Activated CD8-positive, alpha-beta T cell treated with anti-CD3 and anti-CD28 coated beads, Interleukin-2, amount 10 ng/mL, durations not matched to agents 7 days and 5 days (primary cell): Measurements from ENCODE around the gene CDK14. TPM values are rescaled to one million over a fixed set of nuclear protein-coding genes. Genes with fewer than 3 reads are reported as not detected.

Source experiments
- ATAC-seq: fragments of 150-1000 bp; cut with Tn5 transposase; one replicate; pipeline ENCODE4 v1.10.0; 2021; ENCODE audit warnings: moderate library complexity
- CTCF ChIA-PET: fragments of 350-600 bp; sonication (Branson Sonifier 250); formaldehyde crosslinking; loops from one replicate; lab custom pipeline; 2021; ENCODE audit warnings: antibody characterized with exemption; lab: Charles Lee
- POLR2A ChIA-PET: fragments of 350-600 bp; sonication (Branson Sonifier 250); formaldehyde crosslinking; loops from one replicate; lab custom pipeline; 2021; ENCODE audit warnings: antibody characterized with exemption; lab: Charles Lee
- DNase-seq: peaks from one replicate; pipeline ENCODE4 v3.0.0-alpha.2; 2020
- H3K27ac Mint-ChIP-seq: one replicate; pipeline ENCODE4 v1.8.0; 2021; ENCODE audit warnings: mild to moderate bottlenecking, mixed read lengths
- H3K27me3 Mint-ChIP-seq: one replicate; pipeline ENCODE4 v1.8.0; 2021; ENCODE audit warnings: low read depth, mixed read lengths
- H3K36me3 Mint-ChIP-seq: one replicate; pipeline ENCODE4 v1.8.0; 2021; ENCODE audit warnings: low read depth, mixed read lengths
- H3K4me1 Mint-ChIP-seq: one replicate; pipeline ENCODE4 v1.8.0; 2021; ENCODE audit warnings: low read depth, mixed read lengths
- H3K4me3 Mint-ChIP-seq: one replicate; pipeline ENCODE4 v1.8.0; 2021; ENCODE audit warnings: mild to moderate bottlenecking, mixed read lengths
- H3K9me3 Mint-ChIP-seq: one replicate; pipeline ENCODE4 v1.8.0; 2022; ENCODE audit warnings: mixed read lengths; ENCODE audit not compliant: insufficient read depth
- total RNA-seq, 2 experiments: library from RNA; stranded (reverse); gene quantifications; one replicate each; pipeline ENCODE4 v1.2.3, GENCODE V29; 2021

CDK14 gene
- total RNA-seq, 2 experiments from 2014 or later = not detected

DNA sequence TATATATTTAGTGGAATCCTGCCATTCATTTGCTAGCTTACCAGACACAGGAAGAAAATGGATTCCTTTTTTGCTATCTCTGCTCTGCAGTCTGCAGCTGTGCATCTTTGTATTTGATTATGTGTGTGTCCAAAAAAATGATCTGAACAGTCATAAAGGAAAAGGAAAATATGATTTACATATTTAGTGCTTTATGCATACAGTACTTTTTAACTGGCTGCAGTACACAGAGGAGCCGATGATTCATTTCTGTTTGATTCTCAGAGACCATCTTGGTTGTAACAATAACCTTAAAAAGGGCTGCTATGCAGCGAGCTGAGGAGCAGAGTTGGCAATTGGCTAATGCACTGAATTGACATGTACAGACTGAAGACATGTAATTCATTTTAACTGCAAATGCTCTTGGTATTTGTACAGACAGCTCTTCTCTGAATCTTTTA lies 516.8 kb downstream of the CDK14 start:
- Mint-ChIP-seq H3K27me3 (peaks cover 2% of the 10 kb centered on the region), H3K27ac (no peak overlapping the region)

DNA sequence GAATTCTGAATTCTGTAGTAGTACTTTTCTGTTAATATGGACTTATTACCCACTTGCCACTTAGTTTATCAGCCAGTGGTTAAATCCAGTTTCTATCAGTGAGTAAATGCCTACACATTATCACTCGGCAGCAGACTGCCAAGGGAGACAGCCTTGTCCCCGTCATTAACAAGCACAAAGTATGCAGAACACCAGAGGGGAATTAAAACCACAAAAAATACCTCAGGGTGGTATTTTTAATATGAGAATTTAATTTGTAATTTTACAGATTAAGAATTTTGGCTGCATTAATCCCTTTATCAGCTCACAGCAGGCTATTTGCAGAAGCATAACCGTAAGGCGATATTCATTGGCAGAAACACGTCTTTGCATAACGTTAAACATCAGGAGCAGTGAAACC lies 518.1 kb downstream of the CDK14 start:
- CTCF ChIA-PET = no interaction called here
- no peak for ATAC-seq
- Mint-ChIP-seq H3K27me3 (peaks cover 2% of the 10 kb centered on the region), H3K4me1 (no peaks in the 10 kb centered on the region), H3K9me3 (no peaks in the 10 kb centered on the region), H3K36me3 (no peaks in the 10 kb centered on the region), H3K27ac (no peak overlapping the region), H3K4me3 (no peak overlapping the region)
- no peak for DNase-seq
- POLR2A ChIA-PET = interaction anchor here (0.6 kb wide), 1 partner anchor 17 kb away, joined by 3 read pairs; no protein-coding TSS in a partner anchor

More for the DNA sequence above, 516.8 kb downstream of the CDK14 start:
- CTCF ChIA-PET = no interaction called here
- no peaks in the 10 kb centered on the region for H3K36me3 Mint-ChIP-seq
- DNase-seq = no peak
- POLR2A ChIA-PET = no interaction called here
- no peak for ATAC-seq
- no peak overlapping the region for H3K4me3 Mint-ChIP-seq
- H3K9me3 Mint-ChIP-seq = no peaks in the 10 kb centered on the region
- H3K4me1 Mint-ChIP-seq = no peaks in the 10 kb centered on the region

DNA sequence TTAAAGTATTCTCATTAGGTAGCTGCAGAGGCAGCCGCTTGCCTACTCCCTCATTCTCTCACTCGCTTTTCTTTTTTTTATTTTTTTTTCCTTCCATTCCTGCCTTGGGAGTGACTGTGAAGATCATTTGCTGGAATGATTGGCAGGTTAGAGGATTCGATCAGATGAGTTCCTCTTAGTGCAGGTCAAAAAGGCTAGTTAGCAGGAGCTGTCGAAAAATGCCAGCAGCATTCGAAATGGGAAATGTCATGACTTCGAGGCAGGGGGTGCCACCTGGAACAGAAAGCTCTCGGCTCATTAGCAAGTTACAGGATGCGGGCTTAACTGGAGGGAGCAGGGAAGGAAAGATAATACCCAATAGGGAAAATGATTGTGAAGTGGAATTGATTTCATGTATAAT lies 530.6 kb downstream of the CDK14 start:
- Mint-ChIP-seq H3K36me3 (no peaks in the 10 kb centered on the region), H3K4me1 (no peaks in the 10 kb centered on the region), H3K4me3 (no peak overlapping the region), H3K9me3 (no peaks in the 10 kb centered on the region), H3K27me3 (no peaks in the 10 kb centered on the region), H3K27ac (no peak overlapping the region)
- ATAC-seq (no peak), DNase-seq (no peak)
- ChIA-PET POLR2A (no interaction called here), CTCF (no interaction called here)

DNA sequence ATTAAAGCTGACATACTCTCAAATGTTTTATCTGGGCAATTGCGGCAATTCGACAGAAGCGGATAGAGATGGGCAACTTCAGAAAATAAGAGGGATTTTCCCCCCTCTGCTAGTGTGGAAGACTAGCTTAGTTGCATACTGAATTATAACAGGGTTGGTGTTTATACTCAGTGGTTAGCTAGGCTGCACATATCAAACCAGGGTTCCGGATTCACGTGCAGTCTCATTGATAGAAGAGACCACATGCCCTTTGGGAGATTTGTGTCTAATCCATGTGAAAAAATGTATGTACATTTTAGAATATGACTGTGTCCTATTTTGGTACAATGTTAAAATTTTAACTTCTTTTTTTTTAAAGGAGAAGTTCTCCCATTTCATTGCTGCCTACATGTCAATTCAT lies 531.2 kb downstream of the CDK14 start:
- Mint-ChIP-seq H3K36me3 (no peaks in the 10 kb centered on the region), H3K4me1 (no peaks in the 10 kb centered on the region), H3K27ac (no peak overlapping the region), H3K4me3 (no peak overlapping the region), H3K27me3 (no peaks in the 10 kb centered on the region), H3K9me3 (no peaks in the 10 kb centered on the region)
- ChIA-PET POLR2A (no interaction called here), CTCF (no interaction called here)
- DNase-seq (no peak), ATAC-seq (no peak)

DNA sequence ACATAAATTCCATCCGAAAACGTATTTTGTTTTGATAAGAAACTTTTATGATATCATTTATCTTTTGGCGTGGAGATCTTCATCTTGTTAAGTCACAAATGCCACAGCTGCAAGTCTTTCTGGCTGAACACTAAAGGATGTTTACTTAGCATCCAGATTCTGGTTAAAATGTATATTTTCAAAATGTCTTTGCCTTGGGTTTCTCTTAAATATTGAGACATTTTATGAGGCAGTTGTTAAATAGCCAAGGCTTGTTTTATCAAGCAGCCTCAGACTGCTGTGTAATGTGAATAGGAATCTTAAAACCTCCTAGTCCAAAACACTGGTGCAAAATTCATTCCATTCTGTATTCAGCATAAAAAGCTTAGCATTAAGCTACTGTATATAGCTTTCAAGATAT lies 531.8 kb downstream of the CDK14 start:
- no peak for DNase-seq
- no peaks in the 10 kb centered on the region for H3K27me3 Mint-ChIP-seq
- POLR2A ChIA-PET = no interaction called here
- H3K4me1 Mint-ChIP-seq = no peaks in the 10 kb centered on the region
- no peak overlapping the region for H3K27ac Mint-ChIP-seq
- no peak for ATAC-seq
- no peaks in the 10 kb centered on the region for H3K36me3 Mint-ChIP-seq
- CTCF ChIA-PET = no interaction called here
- H3K4me3 Mint-ChIP-seq = no peak overlapping the region
- H3K9me3 Mint-ChIP-seq = no peaks in the 10 kb centered on the region

DNA sequence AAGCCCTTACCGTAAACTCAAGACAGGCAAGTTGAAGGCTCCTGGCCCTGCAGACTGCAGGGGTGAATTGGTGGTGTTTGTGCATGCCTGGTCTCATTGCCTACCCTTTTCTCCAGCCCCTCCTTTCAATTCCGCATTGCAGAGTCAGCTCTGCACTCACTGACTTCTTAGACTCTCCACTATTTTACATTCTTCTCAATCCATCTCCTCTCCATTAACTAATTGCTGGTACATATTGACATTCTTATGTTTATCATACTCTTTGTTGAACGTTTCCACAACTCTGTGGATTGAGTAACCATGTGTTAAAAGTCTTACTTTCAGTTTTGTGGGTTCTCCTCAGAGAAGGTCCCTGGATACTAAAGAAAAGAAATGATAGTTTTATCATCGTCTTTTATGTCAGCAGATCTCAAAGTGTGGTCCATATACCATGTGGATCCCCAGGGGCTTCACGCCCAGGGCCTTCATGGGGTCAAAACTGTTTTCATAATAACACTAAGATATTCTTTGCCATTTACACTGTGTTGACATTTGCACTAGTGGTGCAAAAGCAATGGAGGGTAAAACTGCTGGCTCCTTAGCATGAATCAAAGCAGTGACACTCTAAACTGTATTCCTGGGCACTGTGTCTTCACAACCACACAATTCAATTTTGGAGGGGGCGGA lies 532.7 kb downstream of the CDK14 start:
- no peak for DNase-seq
- no peak for ATAC-seq
- Mint-ChIP-seq H3K9me3 (no peaks in the 10 kb centered on the region), H3K4me3 (no peak overlapping the region), H3K27ac (no peak overlapping the region), H3K4me1 (no peaks in the 10 kb centered on the region), H3K36me3 (no peaks in the 10 kb centered on the region), H3K27me3 (no peaks in the 10 kb centered on the region)
- ChIA-PET POLR2A (no interaction called here), CTCF (no interaction called here)

DNA sequence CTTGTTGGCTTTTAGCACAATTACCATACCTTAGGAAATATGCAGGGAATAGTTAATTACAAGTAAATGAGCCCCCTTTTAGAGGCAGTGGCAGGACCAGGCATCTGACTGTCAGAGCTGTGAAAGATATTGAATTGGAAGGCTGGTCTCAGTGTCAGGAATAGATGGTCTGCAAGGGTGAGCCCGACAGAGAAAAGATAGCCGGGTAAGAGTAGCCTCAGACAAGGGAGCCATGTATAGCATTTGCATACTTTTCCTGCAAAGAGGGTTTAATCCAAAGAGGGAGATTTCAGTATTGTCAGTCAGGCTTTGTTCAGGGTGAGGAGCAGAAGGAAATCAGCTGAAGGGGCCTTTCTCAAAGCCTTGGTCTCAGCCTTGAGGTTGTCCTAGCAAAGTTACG lies 539.2 kb downstream of the CDK14 start:
- CTCF ChIA-PET = no interaction called here
- no peaks in the 10 kb centered on the region for H3K36me3 Mint-ChIP-seq
- ATAC-seq (no peak), DNase-seq (no peak)
- no peaks in the 10 kb centered on the region for H3K27me3 Mint-ChIP-seq
- POLR2A ChIA-PET = no interaction called here
- no peak overlapping the region for H3K27ac Mint-ChIP-seq
- no peak overlapping the region for H3K4me3 Mint-ChIP-seq
- no peaks in the 10 kb centered on the region for H3K4me1 Mint-ChIP-seq
- no peaks in the 10 kb centered on the region for H3K9me3 Mint-ChIP-seq

DNA sequence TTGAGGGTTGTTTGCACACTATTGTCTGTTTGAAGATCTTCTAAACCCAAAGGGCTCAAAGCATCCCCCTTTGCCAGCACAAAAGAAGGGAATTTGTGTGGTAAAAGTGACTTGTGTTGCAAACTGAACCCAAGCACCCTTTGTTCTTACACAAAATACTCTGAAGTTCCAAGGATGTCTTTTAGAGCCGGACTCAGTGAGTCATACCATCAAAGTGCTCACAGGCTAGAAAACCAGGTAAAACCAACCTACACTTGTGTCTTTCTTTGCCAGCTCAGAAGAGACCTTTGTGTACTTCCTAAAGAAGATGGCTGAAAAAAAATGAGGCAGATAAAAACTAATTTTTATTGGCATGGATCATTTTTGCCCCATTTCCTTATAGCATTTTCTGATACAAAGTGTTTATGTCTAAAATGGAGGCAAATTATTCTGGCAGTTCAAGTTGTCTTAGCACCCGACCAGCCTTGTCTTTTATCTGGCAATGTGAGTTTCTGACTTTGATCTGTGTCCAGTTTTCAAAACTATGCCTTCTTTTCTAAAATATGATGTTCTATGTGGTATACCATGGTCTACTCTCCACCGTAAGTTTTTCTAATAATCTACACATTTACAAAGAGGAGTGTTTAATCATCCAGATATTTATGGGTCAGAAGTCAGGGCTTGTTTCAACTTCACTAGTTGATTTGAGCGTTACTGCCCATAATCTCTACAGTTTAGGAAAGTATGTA lies 539.7 kb downstream of the CDK14 start:
- no peak for DNase-seq
- ATAC-seq = no peak
- Mint-ChIP-seq H3K27me3 (no peaks in the 10 kb centered on the region), H3K4me3 (no peak overlapping the region), H3K36me3 (no peaks in the 10 kb centered on the region), H3K4me1 (no peaks in the 10 kb centered on the region), H3K9me3 (no peaks in the 10 kb centered on the region), H3K27ac (no peak overlapping the region)
- ChIA-PET CTCF (no interaction called here), POLR2A (no interaction called here)

DNA sequence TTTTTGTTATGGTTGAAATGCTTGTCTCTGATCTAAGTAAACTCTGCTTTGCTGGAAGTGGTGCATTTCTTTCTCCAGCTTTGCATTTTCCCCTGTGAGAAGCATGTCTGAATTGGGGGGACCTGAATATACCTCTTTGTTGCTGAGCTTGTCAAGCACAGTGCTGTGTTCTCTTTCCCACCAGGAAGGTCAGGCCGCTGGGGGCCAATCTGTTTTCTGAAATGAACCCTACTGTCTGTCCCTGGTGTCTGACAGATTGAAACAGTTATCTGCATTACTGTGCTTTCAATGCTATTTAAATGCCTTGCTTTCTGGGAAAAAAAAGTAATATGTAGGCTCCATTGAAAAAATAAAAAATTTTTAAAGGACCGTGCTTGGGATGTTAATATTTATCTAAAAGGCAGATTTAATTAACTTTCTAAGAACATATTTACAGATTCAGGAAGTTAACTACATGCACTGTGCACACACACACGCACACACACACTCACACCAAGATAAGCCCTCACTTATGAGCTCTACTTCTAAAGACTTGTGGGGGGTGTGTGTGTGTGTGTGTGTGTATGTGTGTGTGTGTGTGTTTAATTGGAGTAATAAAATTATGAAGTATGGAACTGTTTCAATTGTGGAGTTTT lies 541.1 kb downstream of the CDK14 start:
- ChIA-PET CTCF (no interaction called here), POLR2A (no interaction called here)
- Mint-ChIP-seq H3K27me3 (no peaks in the 10 kb centered on the region), H3K4me3 (no peak overlapping the region), H3K27ac (no peak overlapping the region), H3K36me3 (no peaks in the 10 kb centered on the region), H3K9me3 (no peaks in the 10 kb centered on the region), H3K4me1 (no peaks in the 10 kb centered on the region)
- ATAC-seq (no peak), DNase-seq (no peak)

DNA sequence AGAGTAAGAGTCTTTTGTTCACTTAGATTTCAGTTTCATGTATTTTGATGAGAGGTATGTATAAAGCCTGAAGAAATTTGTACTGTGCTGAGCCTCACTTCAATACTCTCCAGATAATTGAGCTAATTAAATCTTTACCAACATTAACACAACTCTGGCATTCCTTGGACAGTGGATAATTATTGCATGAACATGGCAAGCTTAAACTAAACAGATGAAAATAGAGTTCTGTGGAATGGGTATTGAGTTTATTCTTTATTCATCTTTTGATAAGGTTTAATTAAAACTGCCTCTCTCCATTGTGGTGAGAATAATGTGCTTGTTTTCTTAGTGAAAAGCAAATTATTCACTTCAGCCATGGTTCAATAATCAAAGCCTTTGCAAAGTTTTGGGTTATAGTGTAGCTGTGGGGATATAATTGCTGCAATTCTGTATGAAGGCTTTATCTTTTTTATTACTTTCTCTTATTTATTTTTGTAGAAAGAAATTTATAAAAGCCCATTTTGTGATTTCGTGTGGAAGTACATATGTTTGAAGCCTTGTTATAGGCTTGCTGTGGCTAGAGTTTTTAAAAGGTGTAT lies 541.8 kb downstream of the CDK14 start:
- no peaks in the 10 kb centered on the region for H3K4me1 Mint-ChIP-seq
- no peak for ATAC-seq
- H3K27me3 Mint-ChIP-seq = no peaks in the 10 kb centered on the region
- H3K9me3 Mint-ChIP-seq = no peaks in the 10 kb centered on the region
- ChIA-PET POLR2A (no interaction called here), CTCF (no interaction called here)
- no peak for DNase-seq
- H3K4me3 Mint-ChIP-seq = no peak overlapping the region
- H3K36me3 Mint-ChIP-seq = no peaks in the 10 kb centered on the region
- no peak overlapping the region for H3K27ac Mint-ChIP-seq

DNA sequence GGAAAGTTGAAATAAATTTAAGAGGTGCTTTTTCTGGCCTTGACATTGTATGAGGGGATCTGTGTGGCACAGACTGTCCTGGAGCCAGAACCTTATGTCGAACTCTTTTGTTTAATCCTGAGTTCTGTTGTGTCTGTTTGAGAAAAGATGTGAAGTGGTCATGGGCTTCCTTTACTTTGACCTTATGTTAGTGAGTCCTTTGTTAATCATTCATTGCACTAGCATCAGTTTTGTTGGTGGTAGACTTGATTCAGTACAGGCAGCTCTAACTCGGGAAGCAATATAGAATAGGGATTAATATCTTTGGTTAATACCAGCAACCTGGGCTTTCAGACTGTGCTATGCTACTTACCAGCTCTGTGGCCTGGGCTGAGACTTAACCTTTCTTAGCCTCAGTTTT lies 544.2 kb downstream of the CDK14 start:
- ATAC-seq (no peak), DNase-seq (no peak)
- no peaks in the 10 kb centered on the region for H3K9me3 Mint-ChIP-seq
- H3K4me1 Mint-ChIP-seq = no peaks in the 10 kb centered on the region
- CTCF ChIA-PET = no interaction called here
- H3K4me3 Mint-ChIP-seq = no peak overlapping the region
- POLR2A ChIA-PET = no interaction called here
- no peak overlapping the region for H3K27ac Mint-ChIP-seq
- no peaks in the 10 kb centered on the region for H3K27me3 Mint-ChIP-seq
- no peaks in the 10 kb centered on the region for H3K36me3 Mint-ChIP-seq

DNA sequence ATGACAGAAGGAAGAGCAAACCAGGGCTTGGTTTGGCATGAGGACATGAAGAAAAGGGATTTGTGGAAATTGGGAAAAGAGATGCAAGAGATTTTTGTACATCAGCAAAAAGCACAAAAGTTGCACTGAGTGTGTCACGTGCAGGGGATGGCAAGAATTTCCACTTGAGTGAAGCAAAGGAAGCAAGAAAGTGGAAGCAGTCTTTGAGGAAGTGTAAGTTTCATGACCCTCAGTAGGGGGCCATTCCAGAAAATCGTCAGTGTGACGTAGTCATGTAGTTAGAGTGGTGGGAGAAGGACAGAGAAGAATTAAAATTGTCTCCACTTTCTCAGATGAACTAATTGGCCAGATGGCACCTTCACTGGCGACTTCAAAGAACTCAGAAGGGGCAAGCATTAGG lies 544.9 kb downstream of the CDK14 start:
- DNase-seq = no peak
- CTCF ChIA-PET = no interaction called here
- POLR2A ChIA-PET = no interaction called here
- H3K4me1 Mint-ChIP-seq = no peaks in the 10 kb centered on the region
- H3K4me3 Mint-ChIP-seq = no peak overlapping the region
- no peak for ATAC-seq
- no peaks in the 10 kb centered on the region for H3K36me3 Mint-ChIP-seq
- H3K27me3 Mint-ChIP-seq = no peaks in the 10 kb centered on the region
- no peak overlapping the region for H3K27ac Mint-ChIP-seq
- no peaks in the 10 kb centered on the region for H3K9me3 Mint-ChIP-seq
